ENCODE data around the gene RPS23. TPM values are rescaled to one million over a fixed set of nuclear protein-coding genes. Genes with fewer than 3 reads are reported as not detected.

RPS23 gene
- total RNA-seq, 4 donors from 2014 or later, result 2,255 to 4,084 (median 2,405) TPM

DNA sequence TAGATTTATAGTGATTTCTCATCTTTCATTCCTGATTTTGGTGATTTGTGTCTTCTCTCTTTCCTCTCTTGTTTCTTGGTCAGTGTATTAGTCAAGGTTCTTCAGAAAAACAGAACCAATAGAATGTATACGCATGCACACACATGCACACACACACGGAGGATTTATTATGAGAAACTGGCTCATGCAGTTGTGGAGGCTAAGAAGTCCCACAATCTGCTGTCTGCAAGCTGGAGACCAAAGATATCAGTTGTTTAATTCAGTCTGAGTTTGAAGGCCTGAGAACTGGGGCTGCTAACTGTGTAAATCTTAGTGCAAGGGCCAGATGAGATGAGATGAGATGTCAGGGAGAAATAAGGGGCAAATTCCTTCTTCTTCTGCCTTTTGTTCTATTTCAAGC, 5.7 kb upstream of the RPS23 start:
- H3K4me3 ChIP-seq, result no peak overlapping the region
- intact Hi-C loops (cut with DNase I; ENCODE audit: low total_unique reads), result no loop called here

GRCh38 chr5:82278711-82279370, 687 bp upstream of the RPS23 start:
- no peak for DNase-seq
- Histone ChIP-seq H3K4me1 (no peaks in the 10 kb centered on the region), H3K27ac (peak overlapping the region; percentile 84 to 90), H3K27me3 (no peaks in the 10 kb centered on the region), H3K36me3 (no peaks in the 10 kb centered on the region), H3K9me3 (no peaks in the 10 kb centered on the region), H3K4me3 (peak overlapping the region; percentile 80 to 87)
- intact Hi-C loops (cut with DNase I; ENCODE audit: low total_unique reads), result no loop called here
- TF ChIP-seq, protein P1, sequence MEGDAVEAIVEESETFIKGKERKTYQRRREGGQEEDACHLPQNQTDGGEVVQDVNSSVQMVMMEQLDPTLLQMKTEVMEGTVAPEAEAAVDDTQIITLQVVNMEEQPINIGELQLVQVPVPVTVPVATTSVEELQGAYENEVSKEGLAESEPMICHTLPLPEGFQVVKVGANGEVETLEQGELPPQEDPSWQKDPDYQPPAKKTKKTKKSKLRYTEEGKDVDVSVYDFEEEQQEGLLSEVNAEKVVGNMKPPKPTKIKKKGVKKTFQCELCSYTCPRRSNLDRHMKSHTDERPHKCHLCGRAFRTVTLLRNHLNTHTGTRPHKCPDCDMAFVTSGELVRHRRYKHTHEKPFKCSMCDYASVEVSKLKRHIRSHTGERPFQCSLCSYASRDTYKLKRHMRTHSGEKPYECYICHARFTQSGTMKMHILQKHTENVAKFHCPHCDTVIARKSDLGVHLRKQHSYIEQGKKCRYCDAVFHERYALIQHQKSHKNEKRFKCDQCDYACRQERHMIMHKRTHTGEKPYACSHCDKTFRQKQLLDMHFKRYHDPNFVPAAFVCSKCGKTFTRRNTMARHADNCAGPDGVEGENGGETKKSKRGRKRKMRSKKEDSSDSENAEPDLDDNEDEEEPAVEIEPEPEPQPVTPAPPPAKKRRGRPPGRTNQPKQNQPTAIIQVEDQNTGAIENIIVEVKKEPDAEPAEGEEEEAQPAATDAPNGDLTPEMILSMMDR (IDR thresholded peaks at IDR 0.05), result no peak
- no peak for TF ChIP-seq POLR2A (IDR thresholded peaks at IDR 0.05)

More for the DNA sequence above, 5.7 kb upstream of the RPS23 start:
- Histone ChIP-seq H3K36me3 (no peaks in the 10 kb centered on the region), H3K9me3 (no peaks in the 10 kb centered on the region), H3K27ac (no peak overlapping the region), H3K27me3 (no peaks in the 10 kb centered on the region), H3K4me1 (no peaks in the 10 kb centered on the region)
- TF ChIP-seq, protein P1 (IDR thresholded peaks at IDR 0.05), result no peak
- TF ChIP-seq POLR2A (IDR thresholded peaks at IDR 0.05), result no peak
- DNase-seq, result no peak

DNA sequence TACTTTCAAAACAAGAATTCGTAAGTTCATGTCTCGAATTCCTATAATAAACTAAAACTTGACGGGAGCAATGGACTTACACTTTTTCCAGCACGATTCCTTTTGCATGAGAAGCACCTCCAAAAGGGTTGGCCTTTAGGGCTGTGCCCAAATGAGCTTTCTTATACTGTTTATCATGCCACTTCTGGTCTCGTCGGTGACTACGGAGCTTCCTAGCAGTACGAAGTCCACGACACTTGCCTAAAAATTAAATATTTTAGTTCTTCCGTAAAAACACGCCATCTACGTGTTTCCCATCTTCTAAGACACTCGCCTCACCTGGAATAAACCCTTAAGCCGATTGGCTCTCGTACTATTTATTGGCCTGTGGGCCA, 554 bp downstream of the RPS23 start:
- Histone ChIP-seq H3K9me3 (no peaks in the 10 kb centered on the region), H3K4me3 (peak overlapping the region; percentile 80 to 87), H3K27ac (peak overlapping the region; percentile 84 to 90), H3K27me3 (no peaks in the 10 kb centered on the region), H3K4me1 (no peaks in the 10 kb centered on the region), H3K36me3 (no peaks in the 10 kb centered on the region)
- DNase-seq, result no peak
- TF ChIP-seq, protein P1 (IDR thresholded peaks at IDR 0.05), result no peak
- no peak for TF ChIP-seq POLR2A (IDR thresholded peaks at IDR 0.05)
- intact Hi-C loops (cut with DNase I; ENCODE audit: low total_unique reads), result no loop called here

- intact Hi-C loops (cut with DNase I; ENCODE audit: low total_unique reads), result no loop called here
- Histone ChIP-seq H3K4me1 (no peaks in the 10 kb centered on the region), H3K36me3 (no peaks in the 10 kb centered on the region), H3K9me3 (no peaks in the 10 kb centered on the region), H3K27me3 (no peaks in the 10 kb centered on the region), H3K27ac (peak overlapping the region; percentile 84 to 90), H3K4me3 (peak overlapping the region; percentile 80 to 87)
- no peak for TF ChIP-seq POLR2A (IDR thresholded peaks at IDR 0.05)
- TF ChIP-seq, protein P1 (IDR thresholded peaks at IDR 0.05), result no peak
- no peak for DNase-seq
Observed at GRCh38 chr5:82276800-82277612, 1.1 kb downstream of the RPS23 start.

- no peaks in the 10 kb centered on the region for H3K27me3 ChIP-seq
- H3K36me3 ChIP-seq, result no peaks in the 10 kb centered on the region
- TF ChIP-seq POLR2A (IDR thresholded peaks at IDR 0.05), result no peak
- TF ChIP-seq, protein P1 (IDR thresholded peaks at IDR 0.05), result no peak
- intact Hi-C loops (cut with DNase I; ENCODE audit: low total_unique reads), result no loop called here
- no peak overlapping the region for H3K4me3 ChIP-seq
- H3K4me1 ChIP-seq, result no peaks in the 10 kb centered on the region
- DNase-seq, result no peak
- H3K27ac ChIP-seq, result no peak overlapping the region
- no peaks in the 10 kb centered on the region for H3K9me3 ChIP-seq
Observed at GRCh38 chr5:82275216-82275664, 2.9 kb downstream of the RPS23 start.

All from uterus (tissue), 4 donors.